GM19438 (cell line): Measurements from ENCODE around the gene ZNF331.

Source experiments
- ATAC-seq: cut with Tn5 transposase; IDR thresholded peaks from one replicate; pipeline ENCODE4 v1.9.1; 2021; ENCODE audit warnings: low read depth; ENCODE audit not compliant: unreplicated experiment

Gene ZNF331

GRCh38 chr19:53555352-53555751 is 17.4 kb downstream of the ZNF331 start:
- no peak for ATAC-seq

- ATAC-seq: no peak
Observed at GRCh38 chr19:53571339-53571738, 33.4 kb downstream of the ZNF331 start.

- ATAC-seq: no peak
Observed at GRCh38 chr19:53576941-53577653, 39.2 kb downstream of the ZNF331 start.

DNA sequence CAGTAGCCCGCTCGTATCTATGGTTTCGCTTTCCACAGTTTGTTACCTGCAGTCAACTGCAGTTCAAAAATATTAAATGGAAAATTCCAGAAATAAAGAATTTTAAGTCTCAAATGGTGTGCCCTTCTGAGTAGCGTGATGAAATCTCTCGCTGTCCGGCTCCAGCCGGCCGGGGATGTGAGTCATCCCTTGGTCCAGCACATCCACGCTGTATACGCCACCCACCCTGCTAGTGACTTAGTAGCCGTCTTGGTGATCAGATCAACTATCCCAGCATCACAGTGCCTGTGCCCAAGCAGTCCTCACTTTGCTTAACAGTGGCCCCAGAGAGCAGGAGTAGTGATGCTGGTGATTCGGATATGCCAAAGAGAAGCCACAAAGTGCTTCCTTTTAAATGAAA is 40.0 kb downstream of the ZNF331 start:
- ATAC-seq: no peak

- ATAC-seq: no peak
Observed at GRCh38 chr19:53579518-53579917, 41.6 kb downstream of the ZNF331 start.

- no peak for ATAC-seq
Observed at GRCh38 chr19:53580871-53581835, 43.2 kb downstream of the ZNF331 start.

DNA sequence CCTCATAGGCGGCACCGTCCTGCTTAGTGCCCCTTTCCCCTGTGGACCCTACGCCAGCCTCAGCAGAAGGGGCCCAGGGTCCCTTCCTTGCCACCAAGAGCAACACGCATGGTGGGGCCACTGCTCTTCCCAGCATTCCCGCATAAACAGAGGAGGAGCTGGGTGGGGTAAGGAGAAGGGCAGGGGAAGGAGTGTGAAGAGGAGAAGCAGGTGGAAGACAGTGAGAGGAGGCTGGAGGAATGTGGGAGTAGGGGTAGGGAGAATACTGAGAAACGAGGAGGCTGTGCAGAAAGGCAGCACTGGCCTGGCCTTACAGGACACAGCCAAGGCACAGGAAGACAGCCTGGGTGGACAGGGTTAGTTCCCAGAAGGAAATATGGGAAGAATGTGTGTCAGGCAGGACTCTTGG is 43.9 kb downstream of the ZNF331 start:
- no peak for ATAC-seq

- no peak for ATAC-seq
Observed at GRCh38 chr19:53583181-53583580, 45.2 kb downstream of the ZNF331 start.

DNA sequence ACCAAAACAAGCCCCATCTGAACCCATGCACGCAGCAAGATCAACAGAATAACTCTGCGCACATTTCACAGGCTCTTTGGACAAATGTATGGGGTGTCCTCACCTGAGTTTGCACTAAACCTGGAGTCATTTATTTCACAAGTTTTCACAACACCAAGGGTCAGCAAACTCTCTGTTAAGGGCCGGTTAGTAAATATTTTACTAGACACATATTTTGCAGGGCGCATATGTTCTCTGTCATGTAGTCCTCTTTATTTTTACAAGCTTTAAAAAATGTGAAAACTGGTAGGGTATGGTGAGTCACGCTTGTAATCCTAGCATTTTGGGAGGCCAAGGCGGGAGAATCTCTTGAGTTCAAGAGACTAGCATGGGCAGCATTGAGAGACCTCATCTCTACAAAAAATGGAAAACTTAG is 48.3 kb downstream of the ZNF331 start:
- ATAC-seq: no peak

- ATAC-seq: no peak
Observed at GRCh38 chr19:53594811-53595509, 57.0 kb downstream of the ZNF331 start.

DNA sequence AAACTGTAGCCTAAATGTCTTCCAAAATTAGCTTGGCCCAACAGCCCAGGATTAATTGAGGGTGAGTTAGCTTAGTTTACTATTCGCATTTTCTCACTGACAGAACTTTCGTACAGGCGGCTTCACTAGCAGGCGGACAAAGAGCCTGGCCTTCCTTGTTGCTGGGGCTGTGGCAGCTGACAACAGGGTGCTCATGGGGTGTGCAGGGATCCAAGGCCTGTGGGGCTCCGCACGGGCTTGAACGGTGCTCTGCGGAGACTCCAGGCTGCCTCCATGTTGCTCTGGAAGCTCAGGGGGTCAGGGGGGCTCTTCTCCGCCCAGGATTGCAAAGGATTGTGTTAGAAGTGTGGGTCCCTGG is 57.5 kb downstream of the ZNF331 start:
- no peak for ATAC-seq

DNA sequence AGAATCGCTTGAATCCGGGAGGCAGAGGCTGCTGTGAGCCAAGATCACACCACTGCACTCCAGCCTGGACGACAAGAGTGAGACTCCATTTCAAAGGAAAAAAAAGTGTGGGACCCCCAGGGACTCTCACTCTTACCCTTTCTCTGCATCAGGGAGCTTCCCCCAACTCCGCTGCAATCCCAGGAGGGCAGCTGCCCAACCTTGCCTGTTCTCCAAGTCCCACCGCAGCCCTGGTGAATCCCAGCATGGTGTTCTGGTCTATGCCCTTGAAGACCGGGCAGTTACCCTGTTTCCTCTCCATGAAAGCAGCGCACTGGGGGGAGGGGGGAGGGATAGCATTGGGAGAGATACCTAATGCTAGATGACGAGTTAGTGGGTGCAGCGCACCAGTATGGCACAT is 58.1 kb downstream of the ZNF331 start:
- no peak for ATAC-seq

- ATAC-seq: no peak
Observed at GRCh38 chr19:53597023-53597422, 59.1 kb downstream of the ZNF331 start.

DNA sequence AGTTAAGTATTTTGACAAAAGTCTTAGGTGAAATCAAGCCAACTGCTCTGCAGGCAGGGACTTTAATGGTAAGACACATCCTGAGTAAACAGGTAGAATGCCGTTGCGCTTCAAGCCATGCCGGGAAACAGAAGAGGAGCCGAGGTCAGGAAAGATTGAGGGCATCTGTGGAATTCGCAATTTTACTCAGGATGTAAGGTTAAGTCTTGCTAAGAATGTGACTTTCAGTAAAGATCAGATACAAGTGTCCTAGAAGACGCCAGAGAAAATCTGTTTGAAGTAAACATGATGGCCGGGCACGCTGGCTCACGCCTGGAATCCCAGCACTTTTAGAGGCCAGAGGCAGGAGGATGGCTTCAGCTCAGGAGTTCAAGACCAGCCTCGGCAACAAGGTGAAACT is 60.4 kb downstream of the ZNF331 start:
- no peak for ATAC-seq

DNA sequence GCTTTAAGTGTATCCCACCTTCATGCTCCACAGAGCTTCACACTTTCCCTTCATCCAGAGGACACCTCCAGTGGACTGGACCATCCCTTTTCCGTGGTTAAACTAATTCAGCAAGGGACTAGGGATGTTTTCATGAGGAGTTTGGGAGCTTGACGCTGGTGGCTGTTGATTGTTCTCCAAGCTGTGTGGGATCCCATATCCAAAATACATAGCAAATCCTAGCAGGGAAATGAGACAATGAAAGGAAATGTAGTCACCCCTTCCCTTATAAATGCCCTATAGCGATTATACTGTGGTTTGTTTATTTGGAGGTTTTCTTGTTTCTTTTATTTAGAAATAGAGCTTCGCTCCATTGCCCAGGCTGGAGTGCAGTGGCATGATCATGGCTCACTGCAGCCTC is 62.3 kb downstream of the ZNF331 start:
- ATAC-seq: no peak

DNA sequence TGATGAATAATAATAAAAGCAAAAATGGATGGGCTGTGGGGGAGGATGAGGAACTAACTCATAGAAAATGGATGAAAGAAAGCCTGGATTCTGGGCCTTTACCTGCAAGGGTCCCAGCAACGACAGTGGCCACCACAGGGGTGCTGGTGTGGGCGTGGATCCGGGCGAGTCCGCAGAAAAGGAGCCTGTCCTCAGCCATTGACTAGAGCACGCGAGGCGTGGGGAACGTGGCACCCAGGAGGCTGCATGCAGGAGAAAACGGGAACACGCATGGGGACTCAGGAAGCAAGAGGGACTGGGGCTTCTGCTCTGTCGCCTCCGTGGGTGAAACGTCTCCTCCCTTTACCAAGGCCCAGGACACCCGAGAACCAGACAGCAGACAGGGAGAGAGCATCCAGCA is 68.1 kb downstream of the ZNF331 start:
- ATAC-seq: no peak

GRCh38 chr19:53608381-53608780 is 70.4 kb downstream of the ZNF331 start:
- ATAC-seq: no peak

DNA sequence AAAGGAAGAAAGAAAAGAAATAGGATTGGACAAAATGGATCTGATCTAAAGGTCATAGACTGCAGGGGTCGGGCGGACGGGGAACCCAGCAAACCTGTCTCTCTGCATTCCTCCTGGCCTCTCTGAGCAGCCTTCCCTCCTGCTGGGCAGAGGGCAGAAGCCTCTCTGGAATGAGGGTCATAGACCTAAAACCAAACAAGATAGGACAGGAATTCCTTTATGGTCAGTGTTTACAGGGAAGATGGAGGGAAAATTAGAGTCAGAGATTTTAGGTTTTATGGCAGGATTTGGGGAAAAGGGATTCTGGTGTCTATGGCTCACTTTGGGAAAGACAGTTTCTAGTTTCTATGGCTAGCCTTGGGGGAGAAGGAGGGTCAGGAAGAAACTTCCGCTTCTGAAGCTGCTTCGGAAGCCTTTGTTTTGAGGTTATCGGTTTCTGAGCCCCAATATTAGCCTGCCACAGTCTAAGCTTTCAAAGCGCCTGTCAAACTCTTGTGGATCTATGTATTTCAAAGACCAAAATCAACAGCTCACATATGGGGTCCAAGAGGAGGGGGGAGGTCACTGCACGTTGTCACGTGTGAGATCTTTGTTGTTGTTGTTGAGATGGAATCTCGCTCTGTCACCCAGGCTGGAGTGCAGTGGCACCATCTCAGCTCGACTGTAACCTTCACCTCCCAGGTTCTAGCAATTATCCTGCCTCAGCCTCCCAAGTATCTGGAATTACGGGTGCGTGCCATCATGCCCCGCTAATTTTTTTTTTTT is 75.0 kb downstream of the ZNF331 start:
- no peak for ATAC-seq

GRCh38 chr19:53621885-53622740 is 84.2 kb downstream of the ZNF331 start:
- no peak for ATAC-seq
